CD4-positive, alpha-beta T cell treated with Interleukin-4 for 1 hour (primary cell): ENCODE results near the gene MOB4.

Experiments
- DNase-seq, 2 donors: peaks; one replicate each; pipeline ENCODE4 v3.0.0-alpha.2; 2020 to 2022

The MOB4 gene

DNA sequence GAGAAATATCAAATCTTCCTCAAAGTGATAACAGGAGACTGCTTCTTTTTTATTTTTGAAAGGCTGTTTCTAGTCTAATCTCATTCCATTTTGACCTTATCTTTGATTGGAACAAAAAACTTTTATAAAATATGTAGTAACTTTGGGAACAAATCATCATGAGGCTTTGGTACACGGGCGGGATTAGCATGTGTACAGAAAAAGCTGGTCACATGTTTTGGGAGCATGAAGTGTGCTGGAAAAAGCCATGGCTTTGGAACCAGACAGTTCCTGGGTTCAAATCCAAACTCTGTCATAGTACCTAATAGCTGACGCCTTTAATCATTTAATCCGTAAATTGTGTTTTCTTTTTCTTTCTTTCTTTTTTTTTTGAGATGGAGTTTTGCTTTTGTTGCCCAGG lies 81.3 kb downstream of the MOB4 start:
- DNase-seq, result no peak

DNA sequence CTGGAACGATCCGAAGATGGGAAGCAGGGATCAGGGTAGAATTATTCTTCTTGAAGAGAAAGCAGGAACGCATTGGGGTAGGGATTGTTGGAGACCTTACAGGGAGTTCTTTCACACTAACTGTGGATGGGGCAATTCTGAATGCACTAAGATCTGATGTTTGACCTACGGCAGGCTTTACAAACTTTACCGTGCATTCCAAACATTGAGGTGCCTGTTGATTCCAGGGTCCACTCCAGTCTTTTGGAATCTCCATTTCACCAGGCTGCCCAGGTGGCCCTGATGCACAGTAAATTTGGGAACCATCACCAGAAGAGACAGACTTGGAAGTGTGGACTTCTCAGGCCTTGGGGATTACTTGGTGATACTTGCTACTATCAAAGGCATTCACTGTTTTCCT lies 82.6 kb downstream of the MOB4 start:
- no peak for DNase-seq

DNA sequence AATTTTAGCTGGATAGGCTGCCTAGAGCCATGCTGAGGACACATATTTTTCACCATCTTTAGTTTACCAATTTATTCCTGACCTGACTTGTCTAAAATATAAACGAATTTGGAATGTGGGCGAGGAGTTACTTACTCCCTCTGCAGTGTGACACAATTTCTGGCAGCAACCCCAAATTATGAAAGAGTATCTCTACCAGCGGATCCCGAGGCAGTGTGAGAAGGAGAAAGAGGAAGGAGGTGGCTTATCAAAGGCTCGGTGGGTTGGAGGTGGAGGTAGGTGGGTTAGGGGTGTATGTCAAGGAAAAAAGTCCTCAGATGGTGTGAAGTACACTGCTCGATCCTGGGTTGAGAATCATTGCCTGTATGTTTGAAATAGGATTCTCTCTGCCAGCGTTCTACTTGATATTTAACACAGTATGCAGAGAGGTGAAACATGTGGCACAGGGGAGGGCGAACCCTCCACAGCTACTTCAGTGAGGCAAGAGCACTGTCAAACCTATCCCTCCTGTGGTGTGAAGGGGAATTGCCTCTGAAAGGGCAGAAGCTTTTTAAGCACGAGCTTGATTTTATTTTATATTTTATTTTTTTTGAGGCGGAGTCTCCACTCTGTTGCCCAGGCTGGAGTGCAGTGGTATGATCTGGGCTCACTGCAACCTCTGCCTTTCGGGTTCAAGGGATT lies 83.6 kb downstream of the MOB4 start:
- DNase-seq, result peak; percentile 22 to 34

DNA sequence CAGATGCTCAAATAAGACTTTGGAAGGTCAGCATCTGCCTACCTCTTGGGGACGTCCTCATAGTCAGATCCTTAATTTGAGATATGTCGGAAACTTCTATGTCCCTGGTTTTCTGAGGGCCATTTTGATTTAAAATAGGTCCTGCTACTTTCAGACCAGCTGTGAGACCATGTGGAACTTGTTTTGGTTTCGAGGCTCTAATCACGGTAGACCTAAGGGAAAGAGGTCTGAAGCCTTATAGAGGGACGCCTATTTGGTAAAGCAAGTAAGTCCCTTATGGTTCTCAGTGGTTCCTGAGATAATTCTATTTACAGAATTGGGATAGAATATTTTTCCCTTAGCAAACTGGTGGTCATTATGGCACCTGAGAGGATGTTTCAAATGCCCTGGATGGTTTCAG lies 84.4 kb downstream of the MOB4 start:
- DNase-seq, result no peak

DNA sequence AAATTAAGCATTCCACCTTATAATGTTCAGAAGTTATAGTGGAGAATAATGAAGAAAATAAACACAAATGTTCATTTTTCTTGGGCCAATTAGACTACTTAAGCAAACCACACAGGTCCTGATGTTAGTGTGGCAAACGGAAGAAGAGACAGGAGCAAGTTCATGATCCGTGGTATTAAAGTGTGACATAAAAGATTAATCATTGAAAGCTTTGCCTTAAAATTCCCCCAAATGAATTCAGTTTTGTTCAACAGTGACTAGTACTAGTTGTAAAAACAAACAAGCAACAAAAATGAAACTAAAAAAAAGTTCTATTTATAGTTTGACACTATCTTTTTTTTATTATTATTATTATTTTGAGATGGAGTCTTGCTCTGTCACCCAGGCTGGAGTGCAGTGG lies 85.9 kb downstream of the MOB4 start:
- DNase-seq, result no peak
